Sigmoid colon (tissue), 4 donors: Measurements from ENCODE around the gene NSG2.

Source experiments
- POLR2A ChIP-seq, 2 donors: fragments of 450-650 bp; IDR thresholded peaks; one replicate each; pipeline ENCODE4 v1.6.1; 2016; ENCODE audit warnings: antibody characterized with exemption in 2 of 2, mild to moderate bottlenecking in 2 of 2, moderate library complexity in 2 of 2
- POLR2AphosphoS5 ChIP-seq, 4 donors: sonication (generic); formaldehyde crosslinking; IDR thresholded peaks; one replicate each; pipeline ENCODE4 v1.6.1; 2017; ENCODE audit warnings: antibody characterized with exemption in 4 of 4
- TF ChIP-seq, protein P1 (sequence below), 4 experiments: fragments of 450-650 bp in 3 of 4; fragments of 200-600 bp in 1 of 4; IDR thresholded peaks; one replicate each; pipeline ENCODE4 v1.5.1; 2016 to 2019; ENCODE audit warnings: antibody characterized with exemption in 4 of 4, mild to moderate bottlenecking in 3 of 4, moderate library complexity in 2 of 4

DNA sequence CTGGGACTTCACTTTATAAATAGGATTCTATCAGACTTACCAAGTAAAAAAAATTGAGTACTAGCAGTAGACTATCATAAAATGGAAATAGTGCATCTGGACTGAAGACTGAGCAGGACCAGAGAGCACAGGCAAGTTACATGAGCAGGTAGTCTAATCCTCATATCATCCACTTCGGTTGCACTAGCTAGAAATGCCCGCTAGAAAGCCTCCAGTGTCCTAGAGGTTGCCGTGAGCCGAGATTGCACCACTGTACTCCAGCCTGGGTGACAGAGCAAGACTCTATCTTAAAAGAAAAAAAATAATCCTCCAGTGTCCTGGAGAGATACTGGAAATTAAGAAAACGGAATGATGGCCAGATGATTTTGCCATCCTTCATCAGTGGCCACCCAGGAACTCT, 36.6 kb upstream of the NSG2 start:
- TF ChIP-seq, protein P1, sequence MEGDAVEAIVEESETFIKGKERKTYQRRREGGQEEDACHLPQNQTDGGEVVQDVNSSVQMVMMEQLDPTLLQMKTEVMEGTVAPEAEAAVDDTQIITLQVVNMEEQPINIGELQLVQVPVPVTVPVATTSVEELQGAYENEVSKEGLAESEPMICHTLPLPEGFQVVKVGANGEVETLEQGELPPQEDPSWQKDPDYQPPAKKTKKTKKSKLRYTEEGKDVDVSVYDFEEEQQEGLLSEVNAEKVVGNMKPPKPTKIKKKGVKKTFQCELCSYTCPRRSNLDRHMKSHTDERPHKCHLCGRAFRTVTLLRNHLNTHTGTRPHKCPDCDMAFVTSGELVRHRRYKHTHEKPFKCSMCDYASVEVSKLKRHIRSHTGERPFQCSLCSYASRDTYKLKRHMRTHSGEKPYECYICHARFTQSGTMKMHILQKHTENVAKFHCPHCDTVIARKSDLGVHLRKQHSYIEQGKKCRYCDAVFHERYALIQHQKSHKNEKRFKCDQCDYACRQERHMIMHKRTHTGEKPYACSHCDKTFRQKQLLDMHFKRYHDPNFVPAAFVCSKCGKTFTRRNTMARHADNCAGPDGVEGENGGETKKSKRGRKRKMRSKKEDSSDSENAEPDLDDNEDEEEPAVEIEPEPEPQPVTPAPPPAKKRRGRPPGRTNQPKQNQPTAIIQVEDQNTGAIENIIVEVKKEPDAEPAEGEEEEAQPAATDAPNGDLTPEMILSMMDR (IDR thresholded peaks at IDR 0.05) = no peak
- TF ChIP-seq POLR2AphosphoS5 (IDR thresholded peaks at IDR 0.05) (no peak), POLR2A (IDR thresholded peaks at IDR 0.05) (no peak)
